NCI-H510A treated with DMSO at 0.1 percent for 48 hours (cell line): ENCODE results near the gene RAD18.

Experiments
- DNase-seq: peaks from one replicate; lab custom pipeline; 2025; lab: John Stamatoyannopoulos, UW

The RAD18 gene

GRCh38 chr3:8895829-8896228, 67.4 kb downstream of the RAD18 start:
- no peak for DNase-seq

GRCh38 chr3:8893001-8893400, 70.3 kb downstream of the RAD18 start:
- no peak for DNase-seq

- DNase-seq = no peak
Measured at GRCh38 chr3:8891774-8892173, 71.5 kb downstream of the RAD18 start.

- no peak for DNase-seq
Measured at GRCh38 chr3:8891303-8891702, 72.0 kb downstream of the RAD18 start.

GRCh38 chr3:8888301-8888915, 74.9 kb downstream of the RAD18 start:
- no peak for DNase-seq

GRCh38 chr3:8887435-8888300, 75.6 kb downstream of the RAD18 start:
- DNase-seq = no peak

GRCh38 chr3:8886546-8886945, 76.7 kb downstream of the RAD18 start:
- DNase-seq = no peak

- DNase-seq = no peak
Measured at GRCh38 chr3:8885536-8886316, 77.5 kb downstream of the RAD18 start.

- DNase-seq = no peak
Measured at GRCh38 chr3:8884630-8885290, 78.5 kb downstream of the RAD18 start.

- DNase-seq = no peak
Measured at GRCh38 chr3:8882642-8883041, 80.6 kb downstream of the RAD18 start.

GRCh38 chr3:8882171-8882593, 81.1 kb downstream of the RAD18 start:
- DNase-seq = no peak

- no peak for DNase-seq
Measured at GRCh38 chr3:8879347-8879944, 83.8 kb downstream of the RAD18 start.

GRCh38 chr3:8875836-8876235, 87.4 kb downstream of the RAD18 start:
- no peak for DNase-seq

- DNase-seq = no peak
Measured at GRCh38 chr3:8873740-8874139, 89.5 kb downstream of the RAD18 start.

GRCh38 chr3:8872261-8872660, 91.0 kb downstream of the RAD18 start:
- DNase-seq = no peak

GRCh38 chr3:8871306-8871705, 92.0 kb downstream of the RAD18 start:
- DNase-seq = no peak

- DNase-seq = no peak
Measured at GRCh38 chr3:8870134-8870533, 93.1 kb downstream of the RAD18 start.

GRCh38 chr3:8869613-8870012, 93.7 kb downstream of the RAD18 start:
- no peak for DNase-seq

GRCh38 chr3:8868996-8869395, 94.3 kb downstream of the RAD18 start:
- DNase-seq = no peak

- DNase-seq = no peak
Measured at GRCh38 chr3:8867646-8868045, 95.6 kb downstream of the RAD18 start.

- DNase-seq = no peak
Measured at GRCh38 chr3:8865697-8866096, 97.6 kb downstream of the RAD18 start.
